Measurements from ENCODE around the gene ARHGAP4.

ARHGAP4 gene

GRCh38 chrX:153880440-153880815 lies 45.6 kb downstream of the ARHGAP4 start:
- DNase-seq (ENCODE audit: low spot score) = no peak

- no peak for DNase-seq (ENCODE audit: low spot score)
Measured at GRCh38 chrX:153879741-153880439, 46.2 kb downstream of the ARHGAP4 start.

- DNase-seq (ENCODE audit: low spot score) = no peak
Measured at GRCh38 chrX:153878969-153879653, 47.0 kb downstream of the ARHGAP4 start.

- DNase-seq (ENCODE audit: low spot score) = no peak
Measured at GRCh38 chrX:153878345-153878744, 47.7 kb downstream of the ARHGAP4 start.

- DNase-seq (ENCODE audit: low spot score) = no peak
Measured at GRCh38 chrX:153877571-153878261, 48.3 kb downstream of the ARHGAP4 start.

GRCh38 chrX:153876112-153876491 lies 50.0 kb downstream of the ARHGAP4 start:
- DNase-seq (ENCODE audit: low spot score) = no peak

- DNase-seq (ENCODE audit: low spot score) = peak; percentile 39
Measured at GRCh38 chrX:153875391-153876111, 50.5 kb downstream of the ARHGAP4 start.

- DNase-seq (ENCODE audit: low spot score) = no peak
Measured at GRCh38 chrX:153874366-153875125, 51.5 kb downstream of the ARHGAP4 start.

GRCh38 chrX:153874085-153874365 lies 52.0 kb downstream of the ARHGAP4 start:
- no peak for DNase-seq (ENCODE audit: low spot score)

- DNase-seq (ENCODE audit: low spot score) = no peak
Measured at GRCh38 chrX:153873282-153874084, 52.6 kb downstream of the ARHGAP4 start.

GRCh38 chrX:153871946-153872878 lies 53.9 kb downstream of the ARHGAP4 start:
- DNase-seq (ENCODE audit: low spot score) = no peak

- DNase-seq (ENCODE audit: low spot score) = no peak
Measured at GRCh38 chrX:153871451-153871850, 54.6 kb downstream of the ARHGAP4 start.

GRCh38 chrX:153870791-153871360 lies 55.2 kb downstream of the ARHGAP4 start:
- no peak for DNase-seq (ENCODE audit: low spot score)

- no peak for DNase-seq (ENCODE audit: low spot score)
Measured at GRCh38 chrX:153870288-153870690, 55.8 kb downstream of the ARHGAP4 start.

- DNase-seq (ENCODE audit: low spot score) = no peak
Measured at GRCh38 chrX:153869473-153870287, 56.4 kb downstream of the ARHGAP4 start.

GRCh38 chrX:153868576-153869472 lies 57.2 kb downstream of the ARHGAP4 start:
- no peak for DNase-seq (ENCODE audit: low spot score)

GRCh38 chrX:153867671-153868070 lies 58.4 kb downstream of the ARHGAP4 start:
- DNase-seq (ENCODE audit: low spot score) = no peak

GRCh38 chrX:153867139-153867538 lies 58.9 kb downstream of the ARHGAP4 start:
- no peak for DNase-seq (ENCODE audit: low spot score)
